HL-60 (cell line): ENCODE data around the gene AFF3.
"Not testable (repeated sequence)": the region's sequence is repeated elsewhere in the genome, so short reads cannot be mapped to it uniquely, and the experiment has no call there.

Experiments
- DNase-seq, 2 experiments: peaks; one replicate each; pipeline ENCODE4 v3.0.0-alpha.2; 2010 to 2020; ENCODE audit warnings: low read depth in 1 of 2, low spot score in 1 of 2
- H3K27ac ChIP-seq: fragments of 250-450 bp; sonication (Bioruptor Pico); replicated peaks from 2 replicates; pipeline ENCODE4 v1.5.1; 2020; ENCODE audit warnings: mild to moderate bottlenecking, moderate library complexity
- H3K27me3 ChIP-seq: fragments of 250-450 bp; sonication (Bioruptor Pico); 2 replicates; pipeline ENCODE4 v1.5.1; 2021; ENCODE audit warnings: mild to moderate bottlenecking, moderate library complexity; ENCODE audit not compliant: insufficient read depth, poor library complexity, severe bottlenecking
- H3K4me3 ChIP-seq: replicated peaks from 2 replicates; pipeline ENCODE4 v1.5.1; 2011; ENCODE audit warnings: mild to moderate bottlenecking, control low read depth, low read length; ENCODE audit not compliant: insufficient read depth
- CTCF ChIP-seq: IDR thresholded peaks from one replicate; pipeline ENCODE4 v1.5.1; 2011; ENCODE audit warnings: low read length, control low read depth, inconsistent platforms; ENCODE audit not compliant: insufficient read depth
- GABPA ChIP-seq: IDR thresholded peaks from 2 replicates; pipeline ENCODE4 v1.6.1; 2012; ENCODE audit warnings: low read depth
- POLR2AphosphoS5 ChIP-seq: IDR thresholded peaks from 2 replicates; pipeline ENCODE4 v1.6.1; 2012; ENCODE audit warnings: low read depth
- REST ChIP-seq: IDR thresholded peaks from 2 replicates; pipeline ENCODE4 v1.6.1; 2012; ENCODE audit warnings: low read depth; ENCODE audit not compliant: insufficient replicate concordance
- SPI1 ChIP-seq: IDR thresholded peaks from 2 replicates; pipeline ENCODE4 v1.6.1; 2012; ENCODE audit warnings: low read depth, mild to moderate bottlenecking, borderline replicate concordance

The AFF3 gene

GRCh38 chr2:99775585-99775984 lies 366.8 kb downstream of the AFF3 start:
- no peaks in the 10 kb centered on the region for H3K27me3 ChIP-seq
- no peak for DNase-seq
- TF ChIP-seq REST: no peak
- TF ChIP-seq POLR2AphosphoS5: no peak
- TF ChIP-seq SPI1: no peak
- TF ChIP-seq GABPA: no peak
- no peak for TF ChIP-seq CTCF
- no peak overlapping the region for H3K27ac ChIP-seq
- H3K4me3 ChIP-seq: no peak overlapping the region

- not testable (repeated sequence) for H3K4me3 ChIP-seq, H3K27ac ChIP-seq, H3K27me3 ChIP-seq, DNase-seq
- TF ChIP-seq SPI1: peak; percentile 44; the same call in 1 of the 2 replicates
These were observed 368.7 kb downstream of the AFF3 start for GRCh38 chr2:99773642-99774041.

- TF ChIP-seq POLR2AphosphoS5 (no peak), SPI1 (peak; percentile 40; the same call in 1 of the 2 replicates)
- peak overlapping the region; percentile 47 for H3K27ac ChIP-seq
- DNase-seq: peak in 1 of 2 experiments; percentile 14
These were observed 369.6 kb downstream of the AFF3 start for GRCh38 chr2:99772591-99773331.

GRCh38 chr2:99771681-99772333 lies 370.6 kb downstream of the AFF3 start:
- Histone ChIP-seq H3K27ac (peak overlapping the region; percentile 47), H3K27me3 (no peaks in the 10 kb centered on the region), H3K4me3 (no peak overlapping the region)
- peak in 1 of 2 experiments; percentile 75 for DNase-seq
- TF ChIP-seq GABPA (no peak), SPI1 (peak; percentile 96), POLR2AphosphoS5 (no peak), CTCF (no peak), REST (no peak)

More at GRCh38 chr2:99772591-99773331, 369.6 kb downstream of the AFF3 start:
- H3K27me3 ChIP-seq: no peaks in the 10 kb centered on the region
- H3K4me3 ChIP-seq: no peak overlapping the region
